Central memory CD4-positive, alpha-beta T cell (primary cell): ENCODE data around the gene POLR3A.

Experiments used
- DNase-seq: peaks from one replicate; pipeline ENCODE4 v3.0.0; 2022

POLR3A gene

DNA sequence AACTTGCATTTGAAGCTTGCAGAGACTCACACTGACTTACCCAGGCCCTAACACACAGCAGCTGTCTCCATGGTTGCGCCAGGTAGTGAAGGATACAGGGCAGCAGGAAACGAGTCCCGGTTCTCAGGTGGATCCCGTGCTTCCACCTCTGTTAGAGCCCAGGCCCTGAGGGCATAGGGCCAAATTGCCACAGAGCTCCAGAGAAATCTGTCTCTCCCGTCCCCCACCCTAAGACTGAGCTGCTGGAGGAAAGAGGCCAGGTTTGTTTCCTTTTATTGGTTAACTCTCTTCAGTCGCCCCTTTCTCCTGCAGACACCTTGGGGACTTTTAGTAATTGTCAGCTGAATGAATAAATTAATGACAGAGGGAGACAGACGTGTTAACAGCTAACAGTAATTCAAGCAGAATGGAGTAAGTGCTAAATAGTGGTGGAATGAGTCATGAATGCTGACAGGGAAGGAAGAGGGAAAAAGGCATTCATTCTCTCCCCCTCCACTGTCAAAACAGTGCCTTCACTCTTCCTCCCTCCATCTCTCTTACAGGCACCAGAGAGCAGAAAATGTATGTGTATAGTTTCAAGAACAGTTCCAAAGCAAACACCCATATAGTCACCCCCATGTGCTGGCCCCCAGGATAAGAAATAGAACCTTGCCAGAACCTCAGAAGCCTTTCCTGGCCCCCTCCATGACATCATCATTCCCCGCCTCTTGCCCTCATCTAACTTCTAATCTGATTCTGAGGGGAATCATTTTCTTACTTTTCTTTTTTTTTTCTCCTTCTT is 86.0 kb downstream of the POLR3A start:
- no peak for DNase-seq

GRCh38 chr10:77941790-77942189 is 87.5 kb downstream of the POLR3A start:
- DNase-seq, result no peak

- DNase-seq, result no peak
Measured at GRCh38 chr10:77940627-77941026, 88.7 kb downstream of the POLR3A start.

DNA sequence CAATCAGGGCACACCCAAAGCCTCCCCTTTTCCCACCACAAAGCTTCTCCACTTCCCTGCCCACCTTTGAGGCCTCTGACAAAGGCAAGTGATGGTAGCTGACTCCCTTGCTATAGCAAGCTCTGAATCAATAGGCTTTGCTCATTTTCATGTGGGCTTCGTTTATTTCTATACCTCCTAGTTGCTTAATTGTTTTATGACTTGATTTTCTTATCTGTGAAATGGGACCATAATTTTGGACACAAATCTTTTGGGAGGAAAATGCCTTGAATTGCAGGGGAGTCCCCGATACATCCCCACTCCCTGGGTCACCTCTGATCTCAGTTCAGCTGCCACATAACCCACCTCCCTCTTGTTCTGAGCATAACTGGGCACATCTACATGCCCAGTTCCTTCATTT is 89.1 kb downstream of the POLR3A start:
- DNase-seq, result no peak

DNA sequence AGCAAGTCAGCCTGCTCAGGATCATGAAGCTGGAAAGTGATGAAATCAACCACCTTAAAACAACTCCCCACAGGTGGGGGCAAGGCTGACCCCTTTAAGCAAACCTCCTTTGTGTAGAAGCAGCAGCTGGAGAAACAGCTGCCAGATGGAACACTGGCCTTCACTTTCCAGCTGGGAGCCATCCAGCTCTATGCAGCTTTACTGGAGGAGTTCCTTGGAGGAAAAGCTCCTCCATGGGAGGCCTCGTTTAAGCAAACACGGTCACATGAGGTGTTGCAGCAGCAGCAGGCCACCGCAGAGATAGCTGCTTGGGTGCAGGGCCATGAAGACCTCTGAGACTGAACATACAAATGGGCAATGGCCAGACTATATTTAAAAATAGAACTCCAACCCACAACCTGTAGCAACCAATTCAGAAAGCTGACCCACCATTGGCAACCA is 89.7 kb downstream of the POLR3A start:
- DNase-seq, result no peak

- no peak for DNase-seq
Measured at GRCh38 chr10:77936697-77937567, 92.4 kb downstream of the POLR3A start.

DNA sequence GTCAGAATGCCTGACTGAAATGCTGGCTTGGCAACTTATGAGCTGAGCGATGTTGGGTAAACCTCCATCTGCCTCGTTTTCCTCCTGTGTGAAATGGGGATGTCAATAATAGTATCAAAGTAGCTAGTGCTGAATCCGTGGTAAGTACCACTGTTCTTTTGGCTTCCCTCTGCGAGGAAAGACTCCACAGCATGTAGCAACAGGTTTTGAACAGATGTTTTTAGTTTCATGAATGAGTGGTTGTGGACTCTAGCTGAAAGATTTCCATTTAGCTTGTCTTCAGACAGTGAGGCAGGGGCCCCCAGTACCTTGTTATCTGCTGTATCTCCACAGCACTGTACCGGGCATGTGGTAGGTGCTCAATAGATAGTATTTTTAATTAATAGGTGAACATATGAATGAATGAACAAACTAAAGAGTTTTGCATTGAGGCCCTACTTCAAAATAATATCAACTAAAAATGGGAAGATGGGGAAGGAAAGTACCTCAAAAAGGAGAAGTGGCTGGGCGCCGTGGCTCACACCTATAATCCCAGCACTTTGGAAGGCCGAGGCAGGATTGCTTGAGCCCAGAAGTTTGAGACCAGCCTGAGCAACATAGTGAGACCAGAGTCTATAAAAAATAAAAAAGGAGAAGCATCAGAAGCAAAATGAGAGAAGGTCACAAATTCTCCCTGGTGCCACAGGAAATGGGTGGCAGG is 97.1 kb downstream of the POLR3A start:
- no peak for DNase-seq

- no peak for DNase-seq
Measured at GRCh38 chr10:77927402-77928246, 101.7 kb downstream of the POLR3A start.

GRCh38 chr10:77926566-77927401 is 102.5 kb downstream of the POLR3A start, which contains the start of gene DLG5:
DLG5 (minus strand) TSS chr10:77926755; CDS start chr10:77926520, 235 bp downstream.
- DNase-seq, result no peak

DNA sequence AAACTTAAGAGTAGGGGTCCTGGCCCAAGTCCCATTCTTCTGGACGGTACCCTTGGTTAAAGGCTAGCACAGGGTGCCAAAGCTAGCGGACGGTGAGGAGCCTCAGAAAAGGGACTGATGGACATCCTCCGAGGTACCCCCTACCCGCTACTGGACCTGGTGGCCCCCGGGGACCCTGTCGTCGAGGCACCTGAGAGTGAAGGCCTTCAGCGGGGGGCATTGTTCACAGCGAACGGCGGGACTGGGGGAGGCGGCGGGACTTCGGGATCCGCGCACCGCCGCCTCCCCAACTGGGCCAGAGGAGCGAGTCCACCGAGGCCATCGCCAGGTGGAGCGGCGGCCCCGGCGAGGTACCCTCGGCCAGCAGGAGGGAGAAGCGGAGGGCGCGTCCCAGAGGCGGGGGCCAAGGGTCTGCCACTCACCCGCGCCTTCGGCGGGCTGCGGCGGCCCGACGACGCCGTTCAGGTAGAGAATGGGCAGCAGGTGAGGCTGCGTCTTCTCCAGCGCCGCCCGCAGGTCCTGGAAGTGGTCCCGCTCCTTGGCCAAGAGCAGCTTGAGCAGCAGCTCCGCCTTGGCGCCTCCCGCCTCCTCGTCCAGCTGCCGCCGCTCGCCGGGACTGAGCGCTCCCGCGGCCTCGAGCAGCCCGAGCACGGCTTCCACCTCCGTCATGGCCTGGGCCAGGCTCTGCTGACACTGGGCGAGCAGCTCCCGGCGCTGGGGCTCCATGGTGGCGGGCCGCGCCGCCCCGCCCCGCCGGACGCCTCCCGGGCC is 103.3 kb downstream of the POLR3A start:
- DNase-seq, result no peak

DNA sequence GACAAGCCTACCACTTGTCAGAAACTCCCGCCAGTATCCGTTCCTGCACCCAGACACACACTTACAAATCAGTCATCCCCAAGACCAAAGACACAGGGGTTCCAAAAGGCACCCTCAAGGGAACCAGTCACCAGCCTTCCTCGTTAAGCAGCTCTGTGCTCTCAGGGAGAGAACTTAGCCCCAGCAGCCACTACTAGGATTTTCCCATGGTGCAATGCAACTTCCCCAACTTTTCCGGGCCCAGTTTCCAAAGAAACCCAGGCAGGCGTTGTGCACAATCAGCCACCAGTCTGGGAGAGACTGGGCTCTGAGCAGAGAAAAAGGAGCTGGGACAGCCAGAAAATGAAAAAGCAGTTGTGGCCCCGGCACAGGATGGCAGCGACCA is 103.9 kb downstream of the POLR3A start:
- DNase-seq, result no peak

- no peak for DNase-seq
Measured at GRCh38 chr10:77922566-77923179, 106.6 kb downstream of the POLR3A start.

DNA sequence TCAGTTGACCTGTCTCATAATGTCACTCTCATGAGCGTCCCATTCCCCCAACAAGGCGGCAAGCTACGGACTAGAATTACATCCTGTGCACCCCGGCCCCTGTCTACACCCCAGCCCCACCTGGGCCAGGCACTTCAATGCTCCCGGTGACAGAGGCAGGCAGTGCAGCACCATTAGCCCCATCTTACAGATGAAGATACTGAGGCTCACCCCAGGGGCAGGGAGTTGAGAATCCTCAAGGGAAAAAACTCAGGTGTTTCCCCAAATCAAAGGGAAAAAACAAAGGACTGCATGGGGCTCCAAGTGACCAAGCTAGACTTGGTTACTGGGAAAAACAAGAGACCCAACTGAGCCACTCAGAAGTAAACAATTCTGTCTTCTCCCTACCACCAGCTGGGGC is 107.3 kb downstream of the POLR3A start:
- no peak for DNase-seq

GRCh38 chr10:77921395-77921794 is 107.9 kb downstream of the POLR3A start:
- no peak for DNase-seq

- no peak for DNase-seq
Measured at GRCh38 chr10:77920495-77920894, 108.8 kb downstream of the POLR3A start.

DNA sequence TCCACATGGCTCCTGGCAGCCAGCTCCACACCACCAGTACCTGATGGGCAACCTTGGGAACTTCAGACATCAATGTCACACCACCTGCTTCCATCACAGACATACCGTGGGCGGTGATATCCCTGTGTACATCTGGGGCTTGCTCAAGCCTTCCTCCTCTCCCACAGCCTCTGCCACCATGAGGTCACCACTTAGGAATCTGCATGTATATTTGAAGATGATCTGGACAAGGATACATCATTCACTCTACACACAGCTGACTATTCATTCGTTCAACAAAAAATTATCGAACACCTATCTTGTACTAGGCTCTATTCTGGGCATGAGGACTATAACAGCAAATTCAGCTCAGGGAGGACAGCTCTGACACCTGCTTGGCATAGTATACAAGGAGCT is 109.6 kb downstream of the POLR3A start:
- no peak for DNase-seq
